Mammary epithelial cell (primary cell): ENCODE results near the gene PADI3.

Experiments
- CTCF ChIP-seq, 2 donors: IDR thresholded peaks in 1 of 2; conservative IDR thresholded peaks in 1 of 2; 2 replicates each; pipeline ENCODE4 v1.5.1; 2011 to 2012; ENCODE audit warnings: inconsistent platforms in 2 of 2, low read length in 2 of 2, mild to moderate bottlenecking in 2 of 2, control low read depth in 1 of 2, low read depth in 1 of 2; ENCODE audit not compliant: insufficient read depth in 1 of 2; ENCODE audit errors: extremely low read depth in 1 of 2
- EZH2 ChIP-seq: IDR thresholded peaks from 2 replicates; pipeline ENCODE4 v1.6.1; 2012; ENCODE audit warnings: low read length, inconsistent platforms, borderline replicate concordance

GRCh38 chr1:17251246-17251645, 2.3 kb downstream of the PADI3 start:
- TF ChIP-seq CTCF (conservative IDR thresholded peaks at IDR 0.05 in 1 of 2, IDR thresholded peaks at IDR 0.05 in 1 of 2; ENCODE audit: extremely low read depth in 1 of 2, insufficient read depth in 1 of 2, low read depth in 1 of 2, low read length in 2 of 2) (no peak), EZH2 (no peak)
